WTC11 (cell line): ENCODE measurements around the gene B4GALNT2. TPM values are rescaled to one million over a fixed set of nuclear protein-coding genes. Genes with fewer than 3 reads are reported as not detected.

ENCODE experiments used
- total RNA-seq: library from RNA; stranded (reverse); gene quantifications from 3 replicates; pipeline ENCODE4 v1.2.3, GENCODE V29; 2021

The B4GALNT2 gene
- total RNA-seq, 1 experiment from 2014 or later = 0.04 TPM

Other genes starting within 250 kb of the B4GALNT2 start
- gene ATP5MC1, start 240.0 kb upstream of the B4GALNT2 start, total RNA-seq = 141 to 156 TPM (median 144 TPM) in 3 replicates
- 65.1 to 69.7 TPM (median 68.4 TPM) in 3 replicates for gene UBE2Z, start 224.4 kb upstream of the B4GALNT2 start, total RNA-seq
- 116 to 136 TPM (median 127 TPM) in 3 replicates for gene SNF8, start 187.9 kb upstream of the B4GALNT2 start, total RNA-seq
- gene GIP, start 164.2 kb upstream of the B4GALNT2 start, total RNA-seq = 0.39 TPM in 1 of 3 replicates, not detected in the others
- gene IGF2BP1, start 135.4 kb upstream of the B4GALNT2 start, total RNA-seq = 392 to 434 TPM (median 423 TPM) in 3 replicates
- gene GNGT2, start 77.8 kb downstream of the B4GALNT2 start, total RNA-seq = 0.34 to 0.70 TPM (median 0.50 TPM) in 3 replicates
- gene ABI3, start 77.9 kb downstream of the B4GALNT2 start, total RNA-seq = 1.2 to 1.6 TPM (median 1.5 TPM) in 3 replicates
- gene PHOSPHO1, start 98.0 kb downstream of the B4GALNT2 start, total RNA-seq = 0.81 to 1.1 TPM (median 0.85 TPM) in 3 replicates
- 40.8 to 46.0 TPM (median 44.2 TPM) in 3 replicates for gene ZNF652, start 229.5 kb downstream of the B4GALNT2 start, total RNA-seq